Stimulated activated CD8-positive, alpha-beta memory T cell treated with anti-CD3 and anti-CD28 coated beads, Interleukin-2, amount 100 ng/mL, for 48 hours (primary cell): ENCODE results near the gene LY6G6D.

Source experiments
- DNase-seq, 2 donors: peaks; one replicate each; pipeline ENCODE4 v3.0.0-alpha.2; 2020; ENCODE audit warnings: low read depth in 2 of 2

LY6G6D gene

GRCh38 chr6:31719001-31719400 is 3.9 kb downstream of the LY6G6D start:
- DNase-seq: no peak

GRCh38 chr6:31720196-31720770 is 5.1 kb downstream of the LY6G6D start:
- no peak for DNase-seq

- DNase-seq: no peak
Observed at GRCh38 chr6:31721351-31722020, 6.3 kb downstream of the LY6G6D start, which contains the start of gene LY6G6C. Gene LY6G6C (minus strand): TSS chr6:31721746. CDS start chr6:31721679, 67 bp downstream.

- DNase-seq: no peak
Observed at GRCh38 chr6:31722173-31722572, 7.0 kb downstream of the LY6G6D start.

- no peak for DNase-seq
Observed at GRCh38 chr6:31723245-31723979, 8.3 kb downstream of the LY6G6D start, which contains the start of gene MPIG6B. Gene MPIG6B (plus strand): TSS chr6:31723373. CDS start chr6:31723384, 11 bp downstream.

- no peak for DNase-seq
Observed at GRCh38 chr6:31723980-31724691, 9.0 kb downstream of the LY6G6D start.

- no peak for DNase-seq
Observed at GRCh38 chr6:31725502-31726350, 10.6 kb downstream of the LY6G6D start.

GRCh38 chr6:31727034-31727716 is 12.0 kb downstream of the LY6G6D start:
- DNase-seq: no peak

GRCh38 chr6:31727717-31728671 is 12.8 kb downstream of the LY6G6D start:
- no peak for DNase-seq

GRCh38 chr6:31728767-31729514 is 13.8 kb downstream of the LY6G6D start, which contains the start of gene DDAH2:
Gene DDAH2 (minus strand): TSS chr6:31729299. CDS start chr6:31729161, 138 bp downstream.
- DNase-seq: no peak

GRCh38 chr6:31729515-31729978 is 14.4 kb downstream of the LY6G6D start:
- DNase-seq: peak; percentile 70 to 71

GRCh38 chr6:31729979-31730630 is 15.0 kb downstream of the LY6G6D start:
- DNase-seq: peak; percentile 60 to 65

- no peak for DNase-seq
Observed at GRCh38 chr6:31730631-31731086, 15.5 kb downstream of the LY6G6D start.

GRCh38 chr6:31732029-31732428 is 16.9 kb downstream of the LY6G6D start:
- DNase-seq: no peak

- no peak for DNase-seq
Observed at GRCh38 chr6:31733734-31734133, 18.6 kb downstream of the LY6G6D start.

GRCh38 chr6:31734247-31734820 is 19.2 kb downstream of the LY6G6D start:
- peak in 1 of 2 donors; percentile 40 for DNase-seq

GRCh38 chr6:31734821-31735406 is 19.8 kb downstream of the LY6G6D start:
- DNase-seq: no peak
